Measurements from ENCODE around the gene MRC2. TPM values are rescaled to one million over a fixed set of nuclear protein-coding genes. Genes with fewer than 3 reads are reported as not detected.
"Not testable (repeated sequence)": the region's sequence is repeated elsewhere in the genome, so short reads cannot be mapped to it uniquely, and the experiment has no call there.

The MRC2 gene
- total and polyA plus RNA-seq, 9 of the 15 experiments (the other 6 are each of a cell fraction or from before 2014, with no cell fraction given), result 0.28 to 11.5 (median 6.6) TPM

GRCh38 chr17:62611728-62612127, 15.7 kb upstream of the MRC2 start:
- CTCF ChIA-PET (ENCODE audit: low intra/inter-chr PET ratio), result interaction anchor here (0.7 kb wide), 1 partner anchor 698 kb away, joined by 3 read pairs; no protein-coding TSS in a partner anchor
- FAIRE-seq (no peak), DNase-seq (ENCODE audit: extremely low read depth in 1 of 4, low spot score in 3 of 4) (no peak), ATAC-seq (no peak)
- in situ Hi-C loops (cut with MboI), result no loop called here
- Histone ChIP-seq H3K9me1 (ENCODE audit: control insufficient read depth, insufficient read depth, low read length) (no peaks in the 10 kb centered on the region), H3K36me3 (ENCODE audit: control insufficient read depth, insufficient read depth, low read length) (peaks cover 65% of the 10 kb centered on the region), H3K4me1 (replicated peaks in 1 of 2; ENCODE audit: control insufficient read depth in 2 of 2, insufficient read depth in 2 of 2, low read length in 2 of 2) (no peaks in the 10 kb centered on the region; a peak in 1 of 5 replicates), H3K9ac (ENCODE audit: insufficient read depth in 1 of 2, low read depth in 2 of 2, low read length in 2 of 2) (no peak overlapping the region), H3K4me2 (ENCODE audit: insufficient read depth, low read length) (no peak overlapping the region), H3K79me2 (ENCODE audit: control insufficient read depth, insufficient read depth, low read length) (no peaks in the 10 kb centered on the region), H3K9me3 (replicated peaks; ENCODE audit: control insufficient read depth, insufficient read depth, low read depth, low read length) (no peaks in the 10 kb centered on the region), H3K4me3 (no peak overlapping the region), H3K27ac (ENCODE audit: extremely low read depth, low read depth, low read length) (no peak overlapping the region), H4K20me1 (replicated peaks; ENCODE audit: control insufficient read depth, insufficient read depth, low read length) (no peaks in the 10 kb centered on the region; the same call in 1 of the 2 replicates), H3K27me3 (ENCODE audit: control insufficient read depth in 2 of 2, insufficient read depth in 2 of 2, low read length in 2 of 2) (no peaks in the 10 kb centered on the region), H2AFZ (ENCODE audit: low read depth, low read length) (no peak overlapping the region)
- intact Hi-C loops (cut with micrococcal nuclease), result no loop called here
- BruUV-seq (replicated peaks), result no TSS peak
- TF ChIP-seq NR2F6 (CRISPR knock-in tag; IDR thresholded peaks at IDR 0.05) (no peak), GTF2B (IDR thresholded peaks at IDR 0.05; ENCODE audit: extremely low read depth, insufficient read length) (no peak), ZFP1 (CRISPR knock-in tag; IDR thresholded peaks at IDR 0.05) (no peak), ZNF699 (CRISPR knock-in tag; IDR thresholded peaks at IDR 0.05; ENCODE audit: insufficient replicate concordance) (no peak), NFRKB (IDR thresholded peaks at IDR 0.05; ENCODE audit: low read depth) (no peak), ZBED1 (IDR thresholded peaks at IDR 0.05) (no peak)
- POLR2A ChIA-PET, result interaction anchor here (0.6 kb wide), 1 partner anchor 1125 kb away, joined by 3 read pairs; no protein-coding TSS in a partner anchor
- WGBS (ENCODE audit: insufficient coverage, low coverage, missing lambda C conversion rate), result 93% methylated on average over 8 of the region's 8 CpGs

GRCh38 chr17:62612289-62612688, 15.2 kb upstream of the MRC2 start:
- H4K20me1 ChIP-seq (replicated peaks; ENCODE audit: control insufficient read depth, insufficient read depth, low read length); H3K9ac ChIP-seq (ENCODE audit: insufficient read depth in 1 of 2, low read depth in 2 of 2, low read length in 2 of 2); H3K4me2 ChIP-seq (ENCODE audit: insufficient read depth, low read length); H3K27me3 ChIP-seq (ENCODE audit: control insufficient read depth in 2 of 2, insufficient read depth in 2 of 2, low read length in 2 of 2); H3K9me3 ChIP-seq (replicated peaks; ENCODE audit: control insufficient read depth, insufficient read depth, low read depth, low read length); H3K79me2 ChIP-seq (ENCODE audit: control insufficient read depth, insufficient read depth, low read length); BruUV-seq (replicated peaks); H3K9me1 ChIP-seq (ENCODE audit: control insufficient read depth, insufficient read depth, low read length); H3K27ac ChIP-seq (ENCODE audit: extremely low read depth, low read depth, low read length); in situ Hi-C loops (cut with MboI); intact Hi-C loops (cut with micrococcal nuclease); FAIRE-seq; POLR2A ChIA-PET; ATAC-seq; DNase-seq (ENCODE audit: extremely low read depth in 1 of 4, low spot score in 3 of 4); H2AFZ ChIP-seq (ENCODE audit: low read depth, low read length); H3K4me1 ChIP-seq (replicated peaks in 1 of 2; ENCODE audit: control insufficient read depth in 2 of 2, insufficient read depth in 2 of 2, low read length in 2 of 2); H3K4me3 ChIP-seq: not testable (repeated sequence)
- peaks cover 61% of the 10 kb centered on the region for H3K36me3 ChIP-seq (ENCODE audit: control insufficient read depth, insufficient read depth, low read length)
- CTCF ChIA-PET (ENCODE audit: low intra/inter-chr PET ratio), result interaction anchor here (0.7 kb wide), 1 partner anchor 698 kb away, joined by 3 read pairs; no protein-coding TSS in a partner anchor
- 93% methylated on average over 10 of the region's 12 CpGs for WGBS (ENCODE audit: insufficient coverage, low coverage, missing lambda C conversion rate)

GRCh38 chr17:62613095-62613494, 14.4 kb upstream of the MRC2 start:
- DNase-seq (ENCODE audit: extremely low read depth in 1 of 4, low spot score in 3 of 4); FAIRE-seq; H3K4me1 ChIP-seq (replicated peaks in 1 of 2; ENCODE audit: control insufficient read depth in 2 of 2, insufficient read depth in 2 of 2, low read length in 2 of 2); H2AFZ ChIP-seq (ENCODE audit: low read depth, low read length); CTCF ChIA-PET (ENCODE audit: low intra/inter-chr PET ratio); ATAC-seq; in situ Hi-C loops (cut with MboI); intact Hi-C loops (cut with micrococcal nuclease); H3K9me1 ChIP-seq (ENCODE audit: control insufficient read depth, insufficient read depth, low read length); H3K79me2 ChIP-seq (ENCODE audit: control insufficient read depth, insufficient read depth, low read length); H3K4me3 ChIP-seq; BruUV-seq (replicated peaks); H3K27me3 ChIP-seq (ENCODE audit: control insufficient read depth in 2 of 2, insufficient read depth in 2 of 2, low read length in 2 of 2); POLR2A ChIA-PET; H3K9me3 ChIP-seq (replicated peaks; ENCODE audit: control insufficient read depth, insufficient read depth, low read depth, low read length); H4K20me1 ChIP-seq (replicated peaks; ENCODE audit: control insufficient read depth, insufficient read depth, low read length); H3K27ac ChIP-seq (ENCODE audit: extremely low read depth, low read depth, low read length); H3K4me2 ChIP-seq (ENCODE audit: insufficient read depth, low read length); H3K9ac ChIP-seq (ENCODE audit: insufficient read depth in 1 of 2, low read depth in 2 of 2, low read length in 2 of 2): not testable (repeated sequence)
- 83% methylated on average over 2 of the region's 4 CpGs for WGBS (ENCODE audit: insufficient coverage, low coverage, missing lambda C conversion rate)
- peaks cover 53% of the 10 kb centered on the region for H3K36me3 ChIP-seq (ENCODE audit: control insufficient read depth, insufficient read depth, low read length)

Measured in K562 (cell line).